Posterior vena cava (tissue), 2 donors: ENCODE measurements around the gene NABP1. TPM values are rescaled to one million over a fixed set of nuclear protein-coding genes. Genes with fewer than 3 reads are reported as not detected.

Experiments
- DNase-seq: peaks from one replicate; pipeline ENCODE4 v3.0.0-alpha.2; 2020; ENCODE audit warnings: low spot score
- intact Hi-C, 2 donors: fragments of 100-400 bp; cut with DNase I; formaldehyde crosslinking; loops; one replicate each; pipeline versions ENCODE4 v1.14.1 to v1.14.2; 2022 to 2023
- total RNA-seq, 2 donors: library from RNA; stranded (reverse); fragmentation: NEBNext Ultra II Directional; extraction: Animal tissue kit (Norgen Biotek cat#: 25700); gene quantifications; one replicate each; pipeline ENCODE4 v1.2.1, GENCODE V29; 2021
- donor health status: DM: yes; HTN: yes; CAD: no.
- donor health status: DM: yes; HTN: yes; CAD: no.

The NABP1 gene
- total RNA-seq, 2 donors from 2014 or later = 26.8 to 32.0 TPM

- no peak for DNase-seq
- intact Hi-C loops = no loop called here
These were observed 918 bp upstream of the NABP1 start for GRCh38 chr2:191676790-191677645.

DNA sequence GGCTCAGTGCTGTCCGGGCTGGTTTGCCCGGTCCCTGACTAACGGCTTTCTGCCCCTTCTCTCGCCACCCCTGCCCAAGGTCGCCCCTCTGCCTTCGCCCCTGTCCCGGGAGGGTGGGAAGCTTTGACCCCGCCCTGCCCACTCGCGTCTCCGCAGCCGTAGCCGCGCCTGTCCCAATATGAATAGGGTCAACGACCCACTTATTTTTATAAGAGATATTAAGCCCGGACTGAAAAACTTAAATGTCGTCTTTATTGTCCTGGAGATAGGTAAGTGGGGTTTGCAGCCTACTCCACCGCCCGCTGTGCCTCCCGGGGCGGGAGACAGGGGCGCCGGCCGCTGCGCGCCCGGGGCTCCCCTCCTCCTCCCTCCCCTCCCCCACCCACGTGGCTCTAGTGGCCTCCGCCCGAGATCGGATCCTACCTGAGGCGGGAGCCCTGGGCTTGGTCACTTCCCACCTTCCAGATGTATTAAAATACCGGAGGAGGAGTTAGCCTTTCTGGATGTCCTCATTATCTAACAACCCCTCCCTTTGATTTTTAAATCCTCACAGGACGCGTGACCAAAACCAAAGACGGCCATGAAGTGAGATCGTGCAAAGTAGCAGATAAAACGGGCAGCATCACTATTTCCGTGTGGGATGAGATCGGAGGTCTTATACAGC lies 633 bp downstream of the NABP1 start:
- peak; percentile 90 for DNase-seq
- intact Hi-C loops = no loop called here

GRCh38 chr2:191679818-191680600 lies 2.1 kb downstream of the NABP1 start:
- intact Hi-C loops = no loop called here
- DNase-seq = no peak

- intact Hi-C loops = no loop called here
- no peak for DNase-seq
These were observed 2.7 kb downstream of the NABP1 start for GRCh38 chr2:191680639-191681038.

DNA sequence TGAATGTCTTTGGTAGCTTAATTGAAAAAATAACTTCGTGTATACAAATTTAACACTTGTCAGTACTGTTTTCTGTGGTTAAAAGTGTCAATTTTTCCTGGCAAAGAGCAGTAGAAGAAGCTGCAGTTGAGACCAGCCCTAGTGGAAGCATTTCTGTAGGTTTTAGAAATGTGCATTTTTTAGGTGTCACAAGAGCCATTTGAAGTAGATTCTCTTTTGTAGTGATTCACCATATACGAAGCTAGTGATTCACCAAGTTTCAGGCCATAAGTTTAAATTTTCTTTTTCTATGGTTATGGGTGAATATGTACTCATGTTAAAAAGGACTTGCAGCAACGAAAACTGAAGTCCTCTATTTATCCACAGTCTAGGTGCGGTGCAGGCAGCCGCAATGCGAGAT lies 4.2 kb downstream of the NABP1 start:
- intact Hi-C loops = no loop called here

DNA sequence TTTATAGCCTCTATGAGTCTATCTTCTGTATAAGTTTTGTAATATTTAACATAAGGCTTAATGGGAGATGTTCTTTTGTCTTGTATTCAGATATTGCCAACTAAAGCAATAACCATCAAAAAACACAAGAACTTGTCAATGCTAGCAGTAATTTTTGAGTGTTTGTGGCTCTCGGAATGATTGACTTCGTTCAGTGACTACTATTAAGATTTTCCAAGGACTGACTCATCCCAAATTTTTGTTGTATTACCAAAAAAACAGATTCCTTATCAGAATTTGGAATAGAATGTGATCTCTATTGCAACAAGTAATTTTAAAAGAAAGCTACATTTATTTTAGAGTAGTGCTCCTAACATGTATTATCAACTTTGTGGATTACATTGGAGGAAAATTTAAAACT lies 8.1 kb downstream of the NABP1 start:
- intact Hi-C loops = no loop called here
- DNase-seq = no peak

More for the DNA sequence above, 4.2 kb downstream of the NABP1 start:
- DNase-seq = no peak

- intact Hi-C loops = no loop called here
These were observed 8.8 kb downstream of the NABP1 start for GRCh38 chr2:191686729-191687128.

GRCh38 chr2:191687867-191688266 lies 9.9 kb downstream of the NABP1 start:
- DNase-seq = no peak
- intact Hi-C loops = no loop called here

More at GRCh38 chr2:191686729-191687128, 8.8 kb downstream of the NABP1 start:
- no peak for DNase-seq

GRCh38 chr2:191688934-191689695 lies 11.2 kb downstream of the NABP1 start:
- intact Hi-C loops = no loop called here
- DNase-seq = no peak

GRCh38 chr2:191690327-191690726 lies 12.4 kb downstream of the NABP1 start:
- no peak for DNase-seq
- intact Hi-C loops = loop anchor here in 1 of 2 donors (5.0 kb wide), 1 partner anchor 133 kb away; no protein-coding TSS in a partner anchor

GRCh38 chr2:191691016-191691735 lies 13.2 kb downstream of the NABP1 start:
- DNase-seq = no peak
- intact Hi-C loops = loop anchor here in 1 of 2 donors (5.0 kb wide), 1 partner anchor 134 kb away; no protein-coding TSS in a partner anchor

DNA sequence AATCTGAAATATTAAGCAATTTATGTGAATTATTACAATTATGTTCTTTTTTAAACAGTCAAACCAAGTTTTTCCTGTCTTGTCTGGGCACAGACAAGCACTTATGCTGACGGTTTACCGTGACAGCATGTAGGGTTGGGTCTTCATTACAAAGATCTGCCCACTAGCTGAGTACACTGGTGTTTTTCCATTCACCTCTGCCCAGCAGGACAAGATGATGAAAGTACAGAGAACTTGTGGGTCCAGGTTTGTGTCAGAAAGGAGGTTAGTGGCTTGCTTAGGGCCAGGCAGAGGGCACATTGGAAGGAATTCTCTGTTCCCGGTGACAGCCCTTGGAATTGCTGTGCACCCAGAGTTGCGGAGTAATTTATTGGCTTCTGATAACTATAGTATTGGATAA lies 14.0 kb downstream of the NABP1 start:
- DNase-seq = no peak
- intact Hi-C loops = loop anchor here in 1 of 2 donors (5.0 kb wide), 1 partner anchor 135 kb away; no protein-coding TSS in a partner anchor

- intact Hi-C loops = loop anchor here in 1 of 2 donors (5.0 kb wide), 1 partner anchor 135 kb away; no protein-coding TSS in a partner anchor
- DNase-seq = no peak
These were observed 14.7 kb downstream of the NABP1 start for GRCh38 chr2:191692502-191693115.

DNA sequence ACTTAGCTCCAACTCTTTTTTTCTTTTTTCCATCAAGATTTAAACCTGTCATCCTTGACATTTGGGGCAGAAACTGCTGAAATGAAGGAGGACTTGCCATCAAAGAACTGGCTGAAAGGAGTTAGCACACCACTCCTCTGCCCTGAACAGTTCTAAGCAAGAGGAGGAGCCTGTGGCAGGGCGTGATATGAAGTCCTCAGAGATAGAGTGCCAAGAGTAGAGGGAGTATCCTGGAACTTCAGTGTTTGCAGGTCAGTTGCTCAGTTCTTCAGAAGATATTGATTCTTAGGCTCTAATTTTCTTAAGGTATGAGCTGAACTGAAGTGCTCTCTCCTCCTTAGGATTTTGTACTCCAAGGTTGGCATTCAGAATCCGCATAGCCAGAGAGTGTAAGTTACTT lies 15.2 kb downstream of the NABP1 start:
- intact Hi-C loops = loop anchor here in 1 of 2 donors (5.0 kb wide), 1 partner anchor 136 kb away; no protein-coding TSS in a partner anchor

DNA sequence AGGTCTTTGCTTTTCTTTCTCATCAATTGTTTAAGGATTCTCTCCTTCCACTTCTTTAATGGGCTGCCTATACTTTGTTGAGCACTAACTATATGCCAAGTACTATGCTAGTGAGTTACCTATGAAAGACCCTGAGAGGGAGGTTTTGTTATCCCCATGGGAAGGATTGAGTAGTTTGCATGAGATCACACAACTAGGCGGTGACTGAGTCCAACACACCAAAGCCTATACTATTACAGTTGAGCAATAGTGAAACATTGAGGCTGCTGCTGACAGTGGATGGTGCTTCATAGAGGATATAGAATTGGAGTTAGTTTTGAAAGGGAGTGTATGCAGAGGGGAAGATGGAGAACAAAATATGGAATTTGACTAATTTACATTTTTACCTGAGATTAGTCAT lies 15.8 kb downstream of the NABP1 start:
- no peak for DNase-seq
- intact Hi-C loops = loop anchor here in 1 of 2 donors (5.0 kb wide), 1 partner anchor 136 kb away; no protein-coding TSS in a partner anchor

More for the DNA sequence above, 15.2 kb downstream of the NABP1 start:
- no peak for DNase-seq

DNA sequence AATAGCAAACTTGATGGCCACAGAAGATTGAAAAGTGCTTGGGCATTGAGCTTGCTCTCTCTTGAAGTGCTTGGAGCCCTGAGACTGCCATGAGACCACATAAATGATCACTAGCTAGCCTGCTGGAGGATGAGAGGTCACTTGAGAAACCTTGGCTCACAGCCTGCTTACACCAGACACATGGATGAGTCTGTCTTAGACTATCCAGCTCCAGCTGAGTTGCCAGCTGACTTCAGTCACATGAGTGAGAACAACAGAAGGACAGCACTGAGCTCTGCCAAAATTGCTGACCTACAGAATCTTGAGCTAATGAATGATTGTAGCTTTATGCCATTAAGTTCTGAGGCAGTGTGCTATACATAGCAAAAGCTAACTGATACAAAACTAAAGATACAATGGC lies 18.1 kb downstream of the NABP1 start:
- intact Hi-C loops = loop anchor here in 1 of 2 donors (5.0 kb wide), 1 partner anchor 1604 kb away; no protein-coding TSS in a partner anchor
- no peak for DNase-seq

DNA sequence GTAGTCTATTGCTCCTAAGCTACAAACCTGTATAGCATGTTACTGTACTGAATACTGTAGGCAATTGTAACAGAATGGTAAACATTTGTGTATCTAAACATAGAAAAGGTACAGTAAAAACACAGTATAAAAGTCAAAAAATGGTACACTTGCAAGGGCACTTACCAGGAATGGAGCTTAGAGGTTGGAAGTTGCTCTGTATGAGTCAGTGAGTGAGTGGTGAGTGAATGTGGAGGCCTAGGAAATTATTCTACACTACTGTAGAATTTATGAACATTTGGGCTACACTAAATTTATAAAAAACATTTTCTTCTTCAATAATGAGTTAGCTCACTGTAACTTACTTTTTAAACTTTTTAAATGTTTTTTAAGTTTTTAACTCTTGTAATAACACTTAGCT lies 19.0 kb downstream of the NABP1 start:
- intact Hi-C loops = loop anchor here in 1 of 2 donors (5.0 kb wide), 1 partner anchor 1605 kb away; no protein-coding TSS in a partner anchor
- DNase-seq = no peak
